Brain microvascular endothelial cell (primary cell): ENCODE measurements around the gene BMPER.

ENCODE experiments used
- DNase-seq: peaks from one replicate; pipeline ENCODE4 v3.0.0-alpha.2; 2020
- H3K27ac ChIP-seq: fragments of 250-450 bp; sonication (Bioruptor Pico); 2 replicates; pipeline ENCODE4 v1.5.1; 2020; ENCODE audit warnings: mild to moderate bottlenecking, moderate library complexity
- H3K27me3 ChIP-seq: fragments of 250-450 bp; sonication (Bioruptor Pico); replicated peaks from 2 replicates; pipeline ENCODE4 v1.5.1; 2020; ENCODE audit warnings: mild to moderate bottlenecking
- H3K36me3 ChIP-seq: fragments of 250-450 bp; sonication (Bioruptor Pico); replicated peaks from 2 replicates; pipeline ENCODE4 v1.5.1; 2020; ENCODE audit warnings: mild to moderate bottlenecking
- H3K4me3 ChIP-seq: 2 replicates; pipeline ENCODE4 v1.5.1; 2011; ENCODE audit warnings: low read depth, mild to moderate bottlenecking, control low read depth, low read length, moderate library complexity
- in situ Hi-C: cut with HindIII; loops from 2 replicates; pipeline ENCODE4 v1.10.0; 2017; ENCODE audit warnings: low sequenced_read_pairs, low pct_ligation_motif_present
- TF ChIP-seq, protein P1 (sequence below): IDR thresholded peaks from 2 replicates; pipeline ENCODE4 v1.5.1; 2011; ENCODE audit warnings: low read depth, mild to moderate bottlenecking, moderate library complexity, low read length, control low read depth, inconsistent platforms; ENCODE audit errors: missing control alignments

The BMPER gene

DNA sequence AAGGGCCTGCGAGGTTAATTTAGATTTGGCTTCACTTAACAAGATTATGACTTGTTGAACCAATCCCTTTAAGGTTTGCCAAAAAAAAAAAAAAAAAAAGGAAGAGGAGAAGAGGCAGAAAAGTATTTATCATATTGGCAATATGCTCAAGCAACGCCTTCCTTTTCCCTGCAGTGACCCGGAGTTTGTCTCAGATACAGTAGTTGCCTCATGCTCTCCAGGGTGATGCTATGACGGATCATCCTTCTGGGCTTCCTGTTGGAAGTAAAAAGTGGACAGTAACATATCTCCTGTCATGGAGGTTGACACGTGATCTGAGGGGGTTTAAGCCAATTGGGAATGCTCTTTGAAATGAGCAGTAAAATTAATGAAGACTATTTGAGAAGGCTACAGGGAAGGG lies 117.3 kb downstream of the BMPER start:
- DNase-seq = no peak
- in situ Hi-C loops = no loop called here
- Histone ChIP-seq H3K36me3 (no peaks in the 10 kb centered on the region), H3K27me3 (no peaks in the 10 kb centered on the region), H3K4me3 (no peak overlapping the region), H3K27ac (no peak overlapping the region)
- TF ChIP-seq, protein P1, sequence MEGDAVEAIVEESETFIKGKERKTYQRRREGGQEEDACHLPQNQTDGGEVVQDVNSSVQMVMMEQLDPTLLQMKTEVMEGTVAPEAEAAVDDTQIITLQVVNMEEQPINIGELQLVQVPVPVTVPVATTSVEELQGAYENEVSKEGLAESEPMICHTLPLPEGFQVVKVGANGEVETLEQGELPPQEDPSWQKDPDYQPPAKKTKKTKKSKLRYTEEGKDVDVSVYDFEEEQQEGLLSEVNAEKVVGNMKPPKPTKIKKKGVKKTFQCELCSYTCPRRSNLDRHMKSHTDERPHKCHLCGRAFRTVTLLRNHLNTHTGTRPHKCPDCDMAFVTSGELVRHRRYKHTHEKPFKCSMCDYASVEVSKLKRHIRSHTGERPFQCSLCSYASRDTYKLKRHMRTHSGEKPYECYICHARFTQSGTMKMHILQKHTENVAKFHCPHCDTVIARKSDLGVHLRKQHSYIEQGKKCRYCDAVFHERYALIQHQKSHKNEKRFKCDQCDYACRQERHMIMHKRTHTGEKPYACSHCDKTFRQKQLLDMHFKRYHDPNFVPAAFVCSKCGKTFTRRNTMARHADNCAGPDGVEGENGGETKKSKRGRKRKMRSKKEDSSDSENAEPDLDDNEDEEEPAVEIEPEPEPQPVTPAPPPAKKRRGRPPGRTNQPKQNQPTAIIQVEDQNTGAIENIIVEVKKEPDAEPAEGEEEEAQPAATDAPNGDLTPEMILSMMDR = no peak

DNA sequence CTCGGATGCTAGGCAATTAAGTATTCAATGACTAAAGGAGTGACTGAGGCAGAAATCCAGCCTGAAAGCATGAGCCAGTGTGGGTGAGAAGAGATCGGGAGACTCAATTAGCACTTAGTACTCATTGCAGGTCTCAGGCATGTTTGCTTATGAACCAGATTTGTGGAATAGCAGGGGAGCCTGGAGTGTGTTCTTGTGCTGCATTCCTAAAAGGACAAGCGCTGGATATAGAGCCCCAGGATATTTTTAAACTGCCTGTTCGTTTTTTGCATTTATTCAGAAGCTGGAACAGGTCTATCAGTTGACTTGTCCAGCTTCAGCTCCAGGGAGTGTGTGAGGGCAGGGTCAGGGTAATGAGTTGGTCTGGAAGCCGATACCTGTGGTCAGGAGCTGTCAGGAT lies 120.3 kb downstream of the BMPER start:
- no peaks in the 10 kb centered on the region for H3K27me3 ChIP-seq
- no peak overlapping the region for H3K27ac ChIP-seq
- no peak overlapping the region for H3K4me3 ChIP-seq
- TF ChIP-seq, protein P1 = no peak
- H3K36me3 ChIP-seq = no peaks in the 10 kb centered on the region
- DNase-seq = no peak
- in situ Hi-C loops = no loop called here

DNA sequence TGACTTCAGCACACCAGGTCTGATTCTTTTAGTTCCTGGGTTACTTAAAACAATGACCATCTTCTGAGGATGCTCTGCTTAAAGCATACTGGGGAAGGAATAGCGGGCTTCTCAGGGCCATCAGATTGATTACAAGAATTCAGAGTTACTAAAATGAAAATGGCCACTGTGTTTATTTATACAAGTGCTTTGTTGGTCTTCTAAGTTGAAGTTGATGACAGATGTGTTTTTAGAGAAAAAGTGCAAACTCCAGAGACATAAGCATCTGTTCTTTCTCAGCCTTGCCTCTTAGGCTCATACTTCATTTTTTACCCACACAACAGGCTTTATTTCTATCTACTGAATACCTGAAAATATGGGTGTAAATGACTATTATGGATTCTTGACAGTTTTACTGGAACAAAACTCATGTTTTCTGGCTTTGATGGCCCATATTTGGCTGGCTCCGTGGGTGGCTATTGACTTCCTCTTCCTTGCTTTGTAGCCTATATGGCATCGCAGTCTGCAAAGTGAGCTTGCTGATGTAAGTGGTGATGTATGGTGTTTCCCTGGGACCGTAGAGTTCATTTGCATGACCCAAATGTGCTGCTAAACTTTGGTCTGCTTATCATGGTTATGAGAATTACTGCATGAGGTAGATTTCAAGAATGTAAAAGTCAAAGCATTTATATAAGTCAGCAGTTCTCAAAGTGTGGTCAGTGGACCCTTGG lies 121.3 kb downstream of the BMPER start:
- no peak overlapping the region for H3K4me3 ChIP-seq
- DNase-seq = peak; percentile 9
- no peaks in the 10 kb centered on the region for H3K36me3 ChIP-seq
- H3K27ac ChIP-seq = no peak overlapping the region
- TF ChIP-seq, protein P1 = no peak
- in situ Hi-C loops = no loop called here
- no peaks in the 10 kb centered on the region for H3K27me3 ChIP-seq

DNA sequence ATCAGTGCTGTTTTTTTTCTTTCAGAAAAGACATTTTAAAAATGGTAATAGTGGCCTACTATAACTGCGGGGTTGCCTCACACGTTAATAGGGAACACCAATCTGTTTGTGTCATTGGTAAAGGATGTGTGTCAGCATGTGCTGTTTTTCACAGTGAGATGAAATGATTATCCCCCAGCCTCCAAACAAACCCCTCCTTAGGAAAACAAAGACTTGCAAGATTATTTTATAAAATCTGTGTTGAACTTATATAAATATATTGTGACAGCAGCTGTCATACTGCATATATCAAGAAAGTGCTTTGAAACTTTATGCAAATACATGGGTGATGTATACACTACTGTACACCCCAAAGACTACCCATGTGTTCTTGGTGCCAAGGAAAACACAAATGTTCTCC lies 125.8 kb downstream of the BMPER start:
- H3K36me3 ChIP-seq = no peaks in the 10 kb centered on the region
- TF ChIP-seq, protein P1 = no peak
- in situ Hi-C loops = no loop called here
- H3K27ac ChIP-seq = no peak overlapping the region
- DNase-seq = no peak
- H3K4me3 ChIP-seq = no peak overlapping the region
- H3K27me3 ChIP-seq = no peaks in the 10 kb centered on the region

DNA sequence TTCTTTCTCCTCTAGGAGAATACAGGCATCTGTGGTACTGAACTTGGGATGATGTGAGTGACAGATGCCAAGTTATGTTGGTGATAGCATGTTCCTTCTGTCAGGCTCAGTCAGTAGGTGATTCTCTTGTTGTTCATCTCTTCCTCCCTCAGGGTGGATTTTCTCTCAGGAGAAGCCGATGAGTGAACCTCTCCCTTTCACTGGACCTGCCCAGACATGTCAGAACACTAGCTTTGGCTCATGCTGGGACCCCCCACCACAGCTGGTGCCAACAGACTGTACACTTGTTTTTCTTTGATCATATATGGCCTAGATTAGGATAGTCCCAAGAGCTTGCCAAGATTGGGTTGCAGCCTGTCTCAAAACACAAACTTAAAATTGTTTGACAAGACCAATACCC lies 129.4 kb downstream of the BMPER start:
- in situ Hi-C loops = no loop called here
- Histone ChIP-seq H3K27me3 (no peaks in the 10 kb centered on the region), H3K36me3 (no peaks in the 10 kb centered on the region), H3K4me3 (no peak overlapping the region), H3K27ac (no peak overlapping the region)
- DNase-seq = no peak
- TF ChIP-seq, protein P1 = no peak
